Motor neuron (in vitro differentiated cells): ENCODE data around the gene DYRK1B. TPM values are rescaled to one million over a fixed set of nuclear protein-coding genes. Genes with fewer than 3 reads are reported as not detected.
"Not testable (repeated sequence)": the region's sequence is repeated elsewhere in the genome, so short reads cannot be mapped to it uniquely, and the experiment has no call there.

Experiments used
- ATAC-seq, 8 experiments: fragments of 200-7000 bp; cut with Tn5 transposase; replicated peaks in 6 of 8; 2 replicates each; pipeline ENCODE4 v1.8.0; 2021; ENCODE audit warnings: mild to moderate bottlenecking in 8 of 8, moderate library complexity in 8 of 8
- H3K27ac ChIP-seq, 2 donors: fragments of 250-450 bp; sonication (Bioruptor Pico); 2 replicates each; pipeline ENCODE4 v1.9.0; 2021; ENCODE audit warnings: antibody characterized with exemption in 2 of 2, mild to moderate bottlenecking in 2 of 2, moderate library complexity in 1 of 2
- H3K4me1 ChIP-seq, 2 donors: fragments of 250-450 bp; sonication (Bioruptor Pico); replicated peaks in 1 of 2; 2 replicates each; pipeline ENCODE4 v1.6.1; 2021; ENCODE audit warnings: antibody characterized with exemption in 2 of 2, mild to moderate bottlenecking in 2 of 2, moderate library complexity in 1 of 2
- H3K4me3 ChIP-seq, 5 donors: fragments of 250-450 bp; sonication (Bioruptor Pico); 2 replicates each; pipeline ENCODE4 v1.9.0; 2021; ENCODE audit warnings: antibody characterized with exemption in 5 of 5, mild to moderate bottlenecking in 5 of 5, moderate library complexity in 4 of 5
- WGBS, 10 experiments: fragments of 450-650 bp; shearing (Covaris generic); methylation state at CpG; one replicate each; pipeline ENCODE4 v1.0.0; 2022; 5-methylcytosine and 5-hydroxymethylcytosine counted together
- in situ Hi-C, 9 experiments: fragments of 400-800 bp; cut with MboI; loops; one replicate each; pipeline ENCODE4 v1.15.0; 2021; ENCODE audit warnings: low sequenced_read_pairs in 9 of 9, low pct_unique_long_range_greater_than_20kb in 2 of 9; ENCODE audit not compliant: unreplicated experiment in 9 of 9
- total RNA-seq, 8 experiments: library from RNA; unstranded; fragments of 300-600 nt; gene quantifications; 2 replicates each; pipeline versions ENCODE4 v1.2.3 to v1.2.4, GENCODE V29; 2022

Gene DYRK1B
- total RNA-seq, 8 experiments from 2014 or later: 8.9 to 27.3 (median 13.6) TPM

GRCh38 chr19:39814111-39814510 lies 19.9 kb downstream of the DYRK1B start:
- in situ Hi-C loops: loop anchor here in 1 of 9 experiments (25.0 kb wide), 1 partner anchor 148 kb away; the partner anchor contains the start of gene PSMC4
- not testable (repeated sequence) for H3K27ac ChIP-seq, H3K4me1 ChIP-seq, ATAC-seq, H3K4me3 ChIP-seq
- WGBS, 10 experiments: 90 to 100% (median 96%) methylated on average over 1 to 6 of the region's 6 CpGs; no CpG with 5 or more reads in 2 of the 10 experiments

- WGBS, 10 experiments: 47 to 87% (median 72%) methylated on average over 3 to 9 of the region's 9 CpGs; no CpG with 5 or more reads in 1 of the 10 experiments
- in situ Hi-C loops: loop anchor here in 1 of 9 experiments (25.0 kb wide), 1 partner anchor 149 kb away; the partner anchor contains the start of gene PSMC4
- Histone ChIP-seq H3K27ac (no peak overlapping the region), H3K4me3 (no peak overlapping the region), H3K4me1 (no peaks in the 10 kb centered on the region)
- ATAC-seq: peak in 1 of 8 experiments; percentile 71
Measured at GRCh38 chr19:39813264-39813993, 20.5 kb downstream of the DYRK1B start.

GRCh38 chr19:39811064-39811463 lies 22.9 kb downstream of the DYRK1B start:
- Histone ChIP-seq H3K27ac (no peak overlapping the region), H3K4me1 (no peaks in the 10 kb centered on the region), H3K4me3 (no peak overlapping the region)
- WGBS, 10 experiments: 39 to 100% (median 85%) methylated on average over 1 to 4 of the region's 4 CpGs; no CpG with 5 or more reads in 2 of the 10 experiments
- in situ Hi-C loops: loop anchor here in 1 of 9 experiments (25.0 kb wide), 1 partner anchor 151 kb away; the partner anchor contains the start of gene PSMC4
- ATAC-seq: no peak

GRCh38 chr19:39810424-39810823 lies 23.5 kb downstream of the DYRK1B start:
- H3K4me3 ChIP-seq: no peak overlapping the region
- no peak for ATAC-seq
- WGBS, 10 experiments: 60 to 90% (median 85%) methylated on average over 1 to 4 of the region's 4 CpGs; no CpG with 5 or more reads in 4 of the 10 experiments
- no peak overlapping the region for H3K27ac ChIP-seq
- no peaks in the 10 kb centered on the region for H3K4me1 ChIP-seq
- in situ Hi-C loops: loop anchor here in 1 of 9 experiments (25.0 kb wide), 1 partner anchor 152 kb away; the partner anchor contains the start of gene PSMC4

- Histone ChIP-seq H3K4me3 (no peak overlapping the region), H3K27ac (no peak overlapping the region), H3K4me1 (no peaks in the 10 kb centered on the region)
- ATAC-seq: no peak
- WGBS, 10 experiments: 43 to 100% (median 80%) methylated on average over 2 to 4 of the region's 4 CpGs; no CpG with 5 or more reads in 2 of the 10 experiments
- in situ Hi-C loops: loop anchor here in 1 of 9 experiments (25.0 kb wide), 1 partner anchor 153 kb away; the partner anchor contains the start of gene PSMC4
Measured at GRCh38 chr19:39809368-39809767, 24.6 kb downstream of the DYRK1B start.

- ATAC-seq, H3K4me1 ChIP-seq: not testable (repeated sequence)
- 12 to 95% (median 79%) methylated on average over 2 to 6 of the region's 7 CpGs; no CpG with 5 or more reads in 3 of the 10 experiments for WGBS, 10 experiments
Measured at GRCh38 chr19:39808688-39809087, 25.3 kb downstream of the DYRK1B start.

GRCh38 chr19:39807846-39808364 lies 26.1 kb downstream of the DYRK1B start:
- in situ Hi-C loops: loop anchor here in 1 of 9 experiments (25.0 kb wide), 1 partner anchor 154 kb away; the partner anchor contains the start of gene PSMC4
- ATAC-seq: no peak
- no peaks in the 10 kb centered on the region for H3K4me1 ChIP-seq
- no peak overlapping the region for H3K4me3 ChIP-seq
- 24 to 86% (median 65%) methylated on average over 1 to 5 of the region's 5 CpGs for WGBS, 10 experiments
- H3K27ac ChIP-seq: no peak overlapping the region

More at GRCh38 chr19:39808688-39809087, 25.3 kb downstream of the DYRK1B start:
- H3K4me3 ChIP-seq, H3K27ac ChIP-seq: not testable (repeated sequence)
- in situ Hi-C loops: loop anchor here in 1 of 9 experiments (25.0 kb wide), 1 partner anchor 154 kb away; the partner anchor contains the start of gene PSMC4

GRCh38 chr19:39805104-39805503 lies 28.9 kb downstream of the DYRK1B start:
- no peak overlapping the region for H3K4me3 ChIP-seq
- no peak overlapping the region for H3K27ac ChIP-seq
- in situ Hi-C loops: loop anchor here in 1 of 9 experiments (25.0 kb wide), 1 partner anchor 157 kb away; the partner anchor contains the start of gene PSMC4
- 40 to 100% (median 68%) methylated on average over 1 to 4 of the region's 5 CpGs; no CpG with 5 or more reads in 6 of the 10 experiments for WGBS, 10 experiments
- H3K4me1 ChIP-seq: no peaks in the 10 kb centered on the region
- peak in 1 of 8 experiments; percentile 85 for ATAC-seq

GRCh38 chr19:39802958-39803357 lies 31.0 kb downstream of the DYRK1B start:
- in situ Hi-C loops: loop anchor here in 1 of 9 experiments (25.0 kb wide), 1 partner anchor 159 kb away; the partner anchor contains the start of gene PSMC4
- WGBS, 10 experiments: 6 to 56% (median 8%) methylated on average over 1 to 4 of the region's 4 CpGs; no CpG with 5 or more reads in 5 of the 10 experiments
- ATAC-seq: no peak

GRCh38 chr19:39797083-39797482 lies 36.9 kb downstream of the DYRK1B start:
- no peak for ATAC-seq
- 0 to 67% (median 41%) methylated on average over 1 to 2 of the region's 2 CpGs for WGBS, 10 experiments
- in situ Hi-C loops: loop anchor here in 2 of 9 experiments (25.0 kb wide), 1 partner anchor 165 kb away; the partner anchor contains the start of gene PSMC4 (in 2 of the 2)
- no peak overlapping the region for H3K27ac ChIP-seq
- no peak overlapping the region for H3K4me3 ChIP-seq
- H3K4me1 ChIP-seq: no peaks in the 10 kb centered on the region

More at GRCh38 chr19:39802958-39803357, 31.0 kb downstream of the DYRK1B start:
- H3K27ac ChIP-seq: no peak overlapping the region
- H3K4me1 ChIP-seq: no peaks in the 10 kb centered on the region
- H3K4me3 ChIP-seq: no peak overlapping the region

- in situ Hi-C loops: loop anchor here in 2 of 9 experiments (25.0 kb wide), 1 partner anchor 166 kb away; the partner anchor contains the start of gene PSMC4 (in 2 of the 2)
- ATAC-seq: no peak
- H3K4me3 ChIP-seq: no peak overlapping the region
- no peaks in the 10 kb centered on the region for H3K4me1 ChIP-seq
- H3K27ac ChIP-seq: no peak overlapping the region
- WGBS, 10 experiments: 10 to 71% (median 23%) methylated on average over 1 to 2 of the region's 2 CpGs; no CpG with 5 or more reads in 4 of the 10 experiments
Measured at GRCh38 chr19:39796000-39796498, 37.9 kb downstream of the DYRK1B start.

- Histone ChIP-seq H3K27ac (no peak overlapping the region), H3K4me3 (no peak overlapping the region), H3K4me1 (no peaks in the 10 kb centered on the region)
- 0 to 100% (median 90%) methylated on average over 1 to 4 of the region's 5 CpGs; no CpG with 5 or more reads in 5 of the 10 experiments for WGBS, 10 experiments
- in situ Hi-C loops: loop anchor here in 2 of 9 experiments (25.0 kb wide), 1 partner anchor 167 kb away; the partner anchor contains the start of gene PSMC4 (in 2 of the 2)
- ATAC-seq: no peak
Measured at GRCh38 chr19:39795001-39795400, 39.0 kb downstream of the DYRK1B start.
